ENCODE results near the gene CALN1.
"Not testable (repeated sequence)": the region's sequence is repeated elsewhere in the genome, so short reads cannot be mapped to it uniquely, and the experiment has no call there.

CALN1 gene

GRCh38 chr7:72265071-72265904 lies 146.8 kb downstream of the CALN1 start:
- DNase-seq: no peak

GRCh38 chr7:72260406-72260805 lies 151.7 kb downstream of the CALN1 start:
- no peak for DNase-seq

GRCh38 chr7:72258074-72258473 lies 154.1 kb downstream of the CALN1 start:
- no peak for DNase-seq

GRCh38 chr7:72254455-72254854 lies 157.7 kb downstream of the CALN1 start:
- DNase-seq: no peak

GRCh38 chr7:72249106-72249505 lies 163.0 kb downstream of the CALN1 start:
- DNase-seq: no peak

GRCh38 chr7:72244826-72245398 lies 167.2 kb downstream of the CALN1 start:
- no peak for DNase-seq

GRCh38 chr7:72243329-72243728 lies 168.8 kb downstream of the CALN1 start:
- DNase-seq: no peak

GRCh38 chr7:72235351-72235750 lies 176.8 kb downstream of the CALN1 start:
- no peak for DNase-seq

- no peak for DNase-seq
Measured at GRCh38 chr7:72234086-72234485, 178.1 kb downstream of the CALN1 start.

GRCh38 chr7:72230281-72230680 lies 181.9 kb downstream of the CALN1 start:
- DNase-seq: no peak

GRCh38 chr7:72223351-72223750 lies 188.8 kb downstream of the CALN1 start:
- no peak for DNase-seq

GRCh38 chr7:72222136-72222535 lies 190.0 kb downstream of the CALN1 start:
- no peak for DNase-seq

GRCh38 chr7:72219500-72219899 lies 192.6 kb downstream of the CALN1 start:
- no peak for DNase-seq

GRCh38 chr7:72217151-72217550 lies 195.0 kb downstream of the CALN1 start:
- DNase-seq: no peak

GRCh38 chr7:72213769-72214168 lies 198.4 kb downstream of the CALN1 start:
- DNase-seq: no peak

- DNase-seq: no peak
Measured at GRCh38 chr7:72213081-72213480, 199.1 kb downstream of the CALN1 start.

GRCh38 chr7:72211175-72211574 lies 201.0 kb downstream of the CALN1 start:
- DNase-seq: no peak

- not testable (repeated sequence) for DNase-seq
Measured at GRCh38 chr7:72209006-72209405, 203.1 kb downstream of the CALN1 start.

GRCh38 chr7:72196176-72196575 lies 216.0 kb downstream of the CALN1 start:
- no peak for DNase-seq

GRCh38 chr7:72190919-72191318 lies 221.2 kb downstream of the CALN1 start:
- no peak for DNase-seq

- DNase-seq: no peak
Measured at GRCh38 chr7:72190146-72190545, 222.0 kb downstream of the CALN1 start.

GRCh38 chr7:72187179-72187578 lies 225.0 kb downstream of the CALN1 start:
- DNase-seq: no peak

- DNase-seq: no peak
Measured at GRCh38 chr7:72183835-72184234, 228.3 kb downstream of the CALN1 start.

GRCh38 chr7:72182036-72182435 lies 230.1 kb downstream of the CALN1 start:
- no peak for DNase-seq

GRCh38 chr7:72176875-72177274 lies 235.3 kb downstream of the CALN1 start:
- DNase-seq: no peak

All from activated CD8-positive, alpha-beta memory T cell treated with anti-CD3 and anti-CD28 coated beads, Interleukin-2, amount 50 U/mL, for 48 hours (primary cell).